ENCODE measurements around the gene FADS6.
"Not testable (repeated sequence)": the region's sequence is repeated elsewhere in the genome, so short reads cannot be mapped to it uniquely, and the experiment has no call there.

The FADS6 gene

GRCh38 chr17:74883241-74883745, 10.1 kb downstream of the FADS6 start:
- no peak for DNase-seq

GRCh38 chr17:74882517-74883240, 10.8 kb downstream of the FADS6 start:
- no peak for DNase-seq

GRCh38 chr17:74881073-74881472, 12.4 kb downstream of the FADS6 start:
- DNase-seq: no peak

- no peak for DNase-seq
These were observed 14.1 kb downstream of the FADS6 start for GRCh38 chr17:74879308-74879707.

- no peak for DNase-seq
These were observed 14.8 kb downstream of the FADS6 start for GRCh38 chr17:74878658-74879057.

GRCh38 chr17:74877592-74878548, 15.6 kb downstream of the FADS6 start:
- DNase-seq: no peak

- no peak for DNase-seq
These were observed 17.3 kb downstream of the FADS6 start for GRCh38 chr17:74875977-74876593.

- no peak for DNase-seq
These were observed 18.1 kb downstream of the FADS6 start for GRCh38 chr17:74875155-74875976.

- no peak for DNase-seq
These were observed 18.8 kb downstream of the FADS6 start for GRCh38 chr17:74874615-74875037.

- DNase-seq: no peak
These were observed 19.4 kb downstream of the FADS6 start for GRCh38 chr17:74873874-74874614.

- peak; percentile 99 for DNase-seq
These were observed 20.2 kb downstream of the FADS6 start for GRCh38 chr17:74873037-74873873.

GRCh38 chr17:74872313-74873036, 21.0 kb downstream of the FADS6 start, which contains the start of gene FDXR:
Gene FDXR (minus strand): TSS chr17:74872994. CDS start chr17:74872944, 50 bp downstream.
- peak; percentile 11 for DNase-seq

GRCh38 chr17:74871356-74872076, 21.9 kb downstream of the FADS6 start:
- no peak for DNase-seq

GRCh38 chr17:74870512-74870911, 22.9 kb downstream of the FADS6 start:
- no peak for DNase-seq

GRCh38 chr17:74870028-74870427, 23.4 kb downstream of the FADS6 start:
- DNase-seq: not testable (repeated sequence)

- DNase-seq: no peak
These were observed 24.6 kb downstream of the FADS6 start for GRCh38 chr17:74868908-74869255.

GRCh38 chr17:74868251-74868907, 25.1 kb downstream of the FADS6 start:
- no peak for DNase-seq

GRCh38 chr17:74866198-74866835, 27.1 kb downstream of the FADS6 start:
- no peak for DNase-seq

Data from activated T-cell treated with anti-CD3 and anti-CD28 coated beads for 4 hours (primary cell).